ENCODE measurements around the gene TK2. TPM values are rescaled to one million over a fixed set of nuclear protein-coding genes. Genes with fewer than 3 reads are reported as not detected.
A peak's percentile ranks its signal among the peaks of the same experiment; 100 is the strongest.

TK2 gene
- total and polyA plus RNA-seq, 9 of the 15 experiments (the other 6 are each of a cell fraction or from before 2014, with no cell fraction given): 1.1 to 10.2 (median 5.3) TPM

GRCh38 chr16:66551348-66551759 lies 1.4 kb upstream of the TK2 start (continued):
- TF ChIP-seq RERE (CRISPR knock-in tag; IDR thresholded peaks at IDR 0.05; ENCODE audit: borderline replicate concordance) (no peak), DIDO1 (tag; IDR thresholded peaks at IDR 0.05; ENCODE audit: low read depth) (no peak), ZMIZ1 (IDR thresholded peaks at IDR 0.05; ENCODE audit: low read depth in 2 of 2, low read length in 2 of 2) (no peak), E2F6 (IDR thresholded peaks at IDR 0.05; ENCODE audit: borderline replicate concordance in 1 of 2, extremely low read depth in 1 of 2, insufficient read depth in 1 of 2, insufficient read length in 1 of 2, low read depth in 1 of 2, low read length in 1 of 2, poor library complexity in 1 of 2, severe bottlenecking in 1 of 2) (peak in 1 of 2 experiments; percentile 49), KLF10 (CRISPR knock-in tag; IDR thresholded peaks at IDR 0.05) (no peak), HNRNPLL (IDR thresholded peaks at IDR 0.05; ENCODE audit: low read depth, low read length, poor library complexity, severe bottlenecking) (no peak), STAT6 (CRISPR knock-in tag; IDR thresholded peaks at IDR 0.05) (no peak), MAZ (CRISPR knock-in tag; conservative IDR thresholded peaks at IDR 0.05 in 1 of 2, IDR thresholded peaks at IDR 0.05 in 1 of 2) (peak in 1 of 2 experiments; percentile 14; a peak in 1 of 4 replicates), FIP1L1 (IDR thresholded peaks at IDR 0.05; ENCODE audit: low read depth, low read length, poor library complexity, severe bottlenecking) (no peak), KAT8 (IDR thresholded peaks at IDR 0.05; ENCODE audit: low read depth) (no peak), HMG20B (CRISPR knock-in tag; IDR thresholded peaks at IDR 0.05) (no peak), ZEB2 (IDR thresholded peaks at IDR 0.05) (0 out of 2 replicates have a peak, but pooled peaks have one; percentile 33), DPF2 (IDR thresholded peaks at IDR 0.05) (peak; percentile 58), FOSL1 (tag; conservative IDR thresholded peaks at IDR 0.05) (no peak), RBM25 (IDR thresholded peaks at IDR 0.05; ENCODE audit: low read depth, low read length, severe bottlenecking) (no peak)
